ENCODE results near the gene MAST4.

Gene MAST4

GRCh38 chr5:66959653-66960052 lies 363.5 kb downstream of the MAST4 start:
- DNase-seq (ENCODE audit: low spot score) = peak; percentile 12

GRCh38 chr5:66960369-66961137 lies 364.4 kb downstream of the MAST4 start:
- DNase-seq (ENCODE audit: low spot score) = peak; percentile 8

- peak; percentile 25 for DNase-seq (ENCODE audit: low spot score)
Measured at GRCh38 chr5:66963559-66963971, 367.4 kb downstream of the MAST4 start.

- DNase-seq (ENCODE audit: low spot score) = no peak
Measured at GRCh38 chr5:66966439-66966838, 370.2 kb downstream of the MAST4 start.

DNA sequence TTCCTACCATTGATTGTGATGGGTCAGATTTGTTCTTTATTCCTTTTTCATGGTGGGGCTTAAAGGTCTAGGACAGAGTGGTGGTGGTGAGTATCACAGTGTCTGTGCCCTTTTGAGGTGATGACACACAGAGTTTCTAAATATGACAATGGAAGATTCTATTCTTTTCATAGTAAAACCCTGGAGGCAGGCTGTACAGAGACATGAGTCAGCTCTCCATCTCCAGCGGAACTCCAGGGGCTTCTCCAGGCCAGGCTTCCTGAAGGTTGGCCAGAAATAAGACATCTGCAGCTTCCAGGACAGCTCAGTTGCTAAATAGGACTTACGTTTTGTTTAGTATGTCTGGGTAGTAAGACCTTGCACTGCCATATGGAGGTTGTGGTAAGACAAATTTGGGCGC lies 370.9 kb downstream of the MAST4 start:
- no peak for DNase-seq (ENCODE audit: low spot score)

- DNase-seq (ENCODE audit: low spot score) = no peak
Measured at GRCh38 chr5:66967826-66968262, 371.7 kb downstream of the MAST4 start.

- DNase-seq (ENCODE audit: low spot score) = no peak
Measured at GRCh38 chr5:66969484-66969883, 373.3 kb downstream of the MAST4 start.

- no peak for DNase-seq (ENCODE audit: low spot score)
Measured at GRCh38 chr5:66969963-66970362, 373.8 kb downstream of the MAST4 start.

- DNase-seq (ENCODE audit: low spot score) = no peak
Measured at GRCh38 chr5:66972004-66972403, 375.8 kb downstream of the MAST4 start.

DNA sequence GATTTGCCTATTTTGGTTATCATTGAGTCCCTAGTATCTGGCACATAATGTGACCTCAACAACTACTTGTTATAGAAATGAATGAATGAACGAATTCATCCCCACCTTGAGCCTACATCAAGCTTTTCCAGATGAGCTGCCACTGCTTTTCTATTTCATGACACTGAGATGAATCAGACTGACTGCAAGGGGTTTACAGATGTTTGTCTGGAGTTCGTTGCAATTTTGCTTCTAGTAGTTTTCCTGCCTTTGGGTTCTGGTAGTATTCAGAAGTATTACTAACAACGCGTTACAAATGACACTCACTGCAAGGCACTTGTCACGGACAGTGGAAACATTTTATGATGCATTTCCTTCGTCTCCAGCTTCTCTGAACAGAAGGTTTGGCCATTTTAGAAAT lies 378.1 kb downstream of the MAST4 start:
- DNase-seq (ENCODE audit: low spot score) = no peak

DNA sequence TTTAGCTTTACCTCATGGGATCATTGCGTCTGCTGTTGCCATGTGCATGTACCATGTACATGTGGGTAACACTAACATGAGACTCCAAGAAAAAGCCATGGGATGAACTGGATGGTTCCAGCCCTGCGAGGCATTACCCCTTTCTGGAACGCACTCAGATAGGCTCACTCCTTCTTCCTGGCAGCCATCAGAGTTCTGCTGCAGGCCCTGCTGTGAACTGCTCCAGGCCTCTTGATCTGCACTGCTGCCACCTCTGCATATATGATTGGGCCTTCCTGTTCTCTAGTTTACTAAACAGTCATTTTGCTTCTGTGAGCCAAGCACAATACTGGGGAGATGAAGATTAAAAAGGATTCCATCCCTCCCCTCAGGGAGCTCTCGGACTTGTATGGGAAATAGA lies 379.9 kb downstream of the MAST4 start:
- DNase-seq (ENCODE audit: low spot score) = no peak

DNA sequence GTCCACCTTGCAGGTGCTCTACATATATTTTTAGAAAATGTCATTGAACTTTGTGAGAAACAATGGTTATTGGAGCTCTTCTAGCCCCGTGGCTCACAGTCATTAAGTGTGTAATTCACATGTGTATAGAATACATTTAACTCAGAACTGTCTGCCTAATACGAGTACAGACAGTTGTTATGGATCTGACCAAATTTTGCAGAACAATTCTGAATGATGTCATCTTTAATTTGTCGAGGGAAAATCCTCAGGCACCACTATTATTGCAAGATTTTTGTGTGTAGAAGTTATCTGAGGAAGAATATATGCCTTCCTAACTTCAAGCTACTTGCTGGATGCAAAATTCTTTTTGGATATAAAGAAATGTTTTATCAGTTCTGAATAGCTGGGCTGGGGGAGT lies 383.5 kb downstream of the MAST4 start:
- no peak for DNase-seq (ENCODE audit: low spot score)

- no peak for DNase-seq (ENCODE audit: low spot score)
Measured at GRCh38 chr5:66981266-66982055, 385.3 kb downstream of the MAST4 start.

DNA sequence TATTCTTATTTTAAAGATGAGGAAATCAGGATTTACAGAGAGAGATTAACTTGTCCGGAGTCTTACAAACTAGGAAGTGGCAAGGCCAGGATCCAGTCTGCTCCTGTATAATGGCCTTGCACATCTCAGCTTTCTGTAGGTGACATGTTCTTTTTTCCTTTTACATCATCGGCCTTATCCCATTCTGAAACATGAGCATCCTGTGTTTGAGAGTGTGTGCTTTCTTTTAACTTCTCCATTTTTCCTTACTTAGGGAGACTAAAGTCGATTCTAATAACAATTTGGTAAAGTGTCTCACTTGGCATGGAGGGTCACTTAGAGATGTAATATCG lies 385.8 kb downstream of the MAST4 start:
- DNase-seq (ENCODE audit: low spot score) = no peak

DNA sequence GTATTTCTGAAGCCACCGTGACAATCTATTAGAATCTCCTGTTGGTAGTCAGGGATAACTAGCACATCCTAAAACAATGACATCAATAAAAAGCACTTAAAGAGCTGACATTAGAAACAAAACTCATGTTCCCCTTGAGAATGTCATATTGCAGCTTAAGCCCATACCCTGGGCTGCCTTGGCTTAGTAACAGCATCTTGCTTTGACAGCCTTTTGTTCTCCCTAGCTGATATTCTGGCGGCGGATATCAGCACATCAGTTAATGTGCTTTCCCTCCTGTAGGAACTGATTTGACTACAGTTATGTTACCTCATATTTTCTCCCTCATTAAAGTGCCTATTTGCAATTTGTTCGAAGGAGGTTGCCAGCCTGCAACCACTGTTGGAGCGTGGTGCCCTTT lies 386.3 kb downstream of the MAST4 start:
- DNase-seq (ENCODE audit: low spot score) = no peak

DNA sequence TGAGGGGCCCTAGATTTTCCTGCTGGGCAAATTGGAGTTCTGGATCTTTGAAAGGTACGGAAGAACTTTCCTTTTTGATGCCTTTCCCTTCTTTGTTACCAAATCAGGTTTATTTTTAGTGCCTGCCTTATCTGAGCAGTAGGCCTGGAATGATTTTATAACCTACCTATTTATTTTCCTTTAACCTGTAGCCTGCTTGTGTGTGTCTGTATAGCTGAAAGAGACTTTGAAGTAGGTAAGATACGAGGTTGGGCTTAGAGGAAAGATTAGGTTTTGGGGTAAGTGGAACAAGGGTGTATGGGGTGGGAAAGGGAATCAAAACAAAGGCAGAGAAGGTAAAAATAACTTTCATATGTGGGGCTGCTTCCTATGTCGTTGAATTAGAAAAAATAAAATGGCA lies 389.2 kb downstream of the MAST4 start:
- no peak for DNase-seq (ENCODE audit: low spot score)

DNA sequence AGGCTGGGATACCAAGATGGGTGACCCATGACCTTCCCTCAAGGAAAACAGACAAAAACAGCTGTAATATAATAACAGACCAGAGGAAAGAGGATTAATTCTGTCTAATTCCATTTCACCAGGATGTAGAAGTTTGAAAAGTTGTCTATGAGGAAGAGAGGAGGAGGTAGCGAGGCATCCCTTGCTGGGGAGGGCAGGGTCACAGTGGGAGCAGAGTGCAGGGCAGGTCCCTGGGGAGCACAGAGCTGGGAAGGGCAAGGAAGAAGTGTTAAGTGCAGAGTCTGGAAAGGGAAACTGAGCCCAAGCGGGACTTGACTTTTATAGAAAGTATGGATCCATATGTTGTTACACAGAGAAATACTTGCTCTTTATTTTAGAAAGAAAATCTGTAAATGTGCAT lies 389.8 kb downstream of the MAST4 start:
- no peak for DNase-seq (ENCODE audit: low spot score)

- DNase-seq (ENCODE audit: low spot score) = no peak
Measured at GRCh38 chr5:66986534-66986933, 390.3 kb downstream of the MAST4 start.

GRCh38 chr5:66987126-66987525 lies 390.9 kb downstream of the MAST4 start:
- no peak for DNase-seq (ENCODE audit: low spot score)

DNA sequence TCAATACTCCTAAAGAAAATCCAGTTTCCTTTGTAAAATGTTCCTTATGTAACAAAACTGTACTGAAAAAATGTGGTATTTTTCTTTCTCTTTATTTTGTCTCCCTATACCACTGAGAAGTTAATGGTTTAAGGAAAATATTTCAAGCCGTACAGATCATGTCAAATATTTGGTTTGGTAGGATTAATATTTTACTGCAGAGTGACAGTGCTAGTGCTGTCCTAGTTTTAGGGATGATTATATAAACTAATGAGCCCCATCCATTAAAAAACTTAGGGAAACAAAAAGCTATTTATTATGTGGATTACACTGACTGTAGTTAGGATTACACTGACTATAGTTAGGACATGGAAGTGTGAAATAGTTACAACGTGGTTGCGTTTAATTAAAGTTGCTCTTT lies 391.3 kb downstream of the MAST4 start:
- no peak for DNase-seq (ENCODE audit: low spot score)

DNA sequence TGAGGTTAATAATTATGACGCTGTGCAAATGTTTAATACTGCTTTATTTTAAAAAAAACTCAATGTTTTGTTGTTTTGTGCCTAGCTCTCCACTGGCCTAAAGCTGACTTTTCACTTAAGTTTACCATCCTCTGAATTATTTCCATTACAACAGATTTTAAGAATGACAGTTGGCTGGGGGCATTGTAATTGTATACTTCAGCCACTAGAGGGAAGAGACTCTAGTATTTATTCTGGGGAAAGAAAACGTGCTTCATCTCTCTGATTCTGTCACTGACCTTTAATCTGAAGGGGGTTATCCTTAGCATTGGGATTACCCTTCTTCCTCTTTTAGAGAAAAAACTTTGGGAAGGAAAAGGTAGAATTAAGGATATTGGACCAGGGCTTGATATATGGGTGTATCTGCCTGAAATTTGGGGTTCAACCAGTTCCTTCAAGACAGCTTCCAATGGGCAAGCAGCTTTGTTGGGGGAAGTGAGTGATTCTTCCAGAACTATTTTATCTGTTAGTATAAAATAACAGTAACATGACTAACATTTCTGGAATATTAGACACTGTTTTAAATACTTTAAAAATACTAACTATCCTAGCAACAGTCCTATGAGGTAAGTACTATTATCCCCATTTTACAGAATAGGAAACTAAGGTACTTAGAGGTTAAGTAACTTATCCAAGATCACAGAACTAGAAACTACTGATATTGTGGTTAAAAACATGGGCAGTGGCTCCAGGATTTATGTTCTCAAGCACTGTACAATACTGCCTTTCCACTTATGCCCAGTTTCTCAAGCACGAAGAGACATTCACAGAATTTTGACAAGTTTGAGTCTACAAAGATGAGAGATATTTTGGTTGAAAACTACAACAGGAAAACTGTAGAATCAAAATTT lies 392.0 kb downstream of the MAST4 start:
- peak; percentile 17 for DNase-seq (ENCODE audit: low spot score)

DNA sequence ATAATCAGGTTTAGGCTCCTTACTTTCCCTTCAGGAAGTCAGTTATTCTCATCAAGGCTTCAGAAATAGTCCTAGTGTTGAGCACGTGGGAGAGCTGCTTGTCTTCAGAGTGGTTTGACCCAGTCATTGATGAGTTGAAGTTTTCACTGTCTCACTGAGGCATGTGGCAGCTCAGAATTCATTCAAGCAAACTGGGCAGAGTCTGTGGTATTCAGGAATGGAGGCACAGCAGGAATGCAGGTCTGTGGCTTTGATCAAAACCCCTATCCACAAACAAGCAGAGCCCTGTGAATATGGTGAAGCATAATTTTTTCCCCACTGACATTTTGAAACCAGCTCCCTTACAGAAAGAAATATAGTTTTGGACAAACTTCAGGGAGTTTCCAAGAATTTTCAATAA lies 393.1 kb downstream of the MAST4 start:
- peak; percentile 29 for DNase-seq (ENCODE audit: low spot score)

DNA sequence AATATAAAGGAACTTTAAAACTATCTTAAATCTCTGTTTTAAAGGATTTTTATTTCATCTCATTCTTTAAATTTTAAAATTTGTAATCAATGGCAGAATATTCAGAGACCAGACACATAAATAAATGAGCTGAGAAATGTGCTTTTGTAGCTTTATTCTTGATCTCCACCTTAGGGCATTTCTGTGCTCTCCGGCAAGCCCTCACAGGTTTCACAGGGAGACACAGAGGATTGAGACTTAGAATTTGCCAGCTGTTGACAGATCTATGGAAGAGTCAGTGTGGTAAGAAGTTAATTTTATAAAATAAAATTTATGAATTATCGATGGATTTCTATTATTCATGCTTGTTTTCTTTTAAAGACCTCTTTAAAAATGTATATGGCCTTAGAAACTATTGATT lies 393.6 kb downstream of the MAST4 start:
- DNase-seq (ENCODE audit: low spot score) = no peak

Measured in AG08396 (cell line).